ENCODE measurements around the gene SRR. TPM values are rescaled to one million over a fixed set of nuclear protein-coding genes. Genes with fewer than 3 reads are reported as not detected.

The SRR gene
- polyA plus RNA-seq, 6 donors from 2014 or later: 3.0 to 23.5 (median 8.5) TPM

DNA sequence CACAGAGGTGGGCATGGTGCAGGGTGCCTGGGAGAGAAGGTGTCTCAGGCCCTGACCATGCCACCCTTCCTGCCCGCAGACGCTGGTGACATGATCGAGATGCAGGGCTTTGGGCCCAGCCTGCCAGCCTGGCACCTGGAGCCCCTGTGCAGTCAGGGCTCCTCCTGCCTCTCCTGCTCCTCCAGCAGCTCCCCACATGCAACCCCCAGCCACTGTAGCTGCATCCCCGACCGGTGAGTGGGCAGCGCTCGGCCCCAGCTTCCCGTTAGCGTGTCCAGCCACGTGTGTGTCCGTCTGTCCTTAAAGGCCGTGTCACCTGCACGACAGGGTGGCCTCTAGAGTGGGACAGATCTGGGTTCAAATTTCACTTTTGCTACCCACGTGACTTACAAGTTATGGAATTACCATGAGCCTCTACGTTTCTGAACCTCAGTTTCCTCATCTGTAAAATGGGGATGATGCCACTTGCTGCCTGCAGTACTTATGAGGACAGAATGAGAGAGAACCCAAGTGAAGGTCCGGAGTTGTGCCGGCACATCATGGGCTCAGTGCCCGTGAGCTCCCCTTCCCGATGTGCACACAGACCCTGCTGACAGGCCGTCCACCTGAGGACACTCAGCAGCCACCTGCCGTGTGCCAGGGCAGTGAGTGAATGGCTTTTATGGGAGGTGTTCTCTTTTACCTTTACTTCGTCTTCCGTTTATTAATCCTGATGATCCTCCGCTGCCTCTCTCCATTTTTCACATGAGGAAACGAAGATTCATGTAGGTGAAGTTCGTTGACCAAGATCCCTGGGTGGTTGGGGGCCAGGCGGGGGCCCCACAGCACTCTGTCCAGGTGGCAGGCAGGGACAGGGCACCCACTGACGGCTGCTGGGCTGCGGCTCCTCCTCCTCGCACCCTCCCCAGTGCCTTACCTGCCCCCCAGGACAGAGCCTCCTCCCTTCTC lies 67.7 kb downstream of the SRR start:
- peaks cover 0 to 6% (median 2%) of the 10 kb centered on the region in 3 donors for H3K4me1 Mint-ChIP-seq
- no peaks in the 10 kb centered on the region for H3K27me3 Mint-ChIP-seq
- no peak overlapping the region for H3K27ac Mint-ChIP-seq
- no peaks in the 10 kb centered on the region for H3K9me3 Mint-ChIP-seq
- no peak for ATAC-seq (ENCODE audit: low read depth in 2 of 2)
- H3K36me3 Mint-ChIP-seq: no peaks in the 10 kb centered on the region
- H3K4me3 Mint-ChIP-seq: no peak overlapping the region
- DNase-seq: no peak

DNA sequence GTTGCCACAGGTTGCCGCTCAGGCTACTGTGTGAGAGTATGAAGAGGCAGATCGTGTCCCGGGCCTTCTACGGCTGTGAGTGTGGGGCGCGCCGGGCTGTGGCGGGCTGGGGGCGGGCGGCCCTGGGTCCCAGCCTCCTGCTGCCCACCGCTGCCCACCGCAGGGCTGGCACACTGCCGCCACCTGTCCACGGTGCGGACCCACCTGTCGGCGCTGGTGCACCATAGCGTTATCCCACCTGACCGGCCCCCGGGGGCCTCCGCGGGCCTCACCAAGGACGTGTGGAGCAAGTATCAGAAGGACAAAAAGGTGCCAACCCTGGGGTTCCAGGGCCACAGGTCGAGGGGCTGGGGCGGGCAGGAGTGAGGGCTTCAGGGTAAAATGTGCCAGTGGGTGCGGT lies 68.4 kb downstream of the SRR start:
- ATAC-seq (ENCODE audit: low read depth in 2 of 2) (no peak), DNase-seq (no peak)
- Mint-ChIP-seq H3K36me3 (no peaks in the 10 kb centered on the region), H3K9me3 (no peaks in the 10 kb centered on the region), H3K27me3 (no peaks in the 10 kb centered on the region), H3K27ac (no peak overlapping the region), H3K4me3 (no peak overlapping the region), H3K4me1 (peaks cover 0 to 6% (median 2%) of the 10 kb centered on the region in 3 donors)

DNA sequence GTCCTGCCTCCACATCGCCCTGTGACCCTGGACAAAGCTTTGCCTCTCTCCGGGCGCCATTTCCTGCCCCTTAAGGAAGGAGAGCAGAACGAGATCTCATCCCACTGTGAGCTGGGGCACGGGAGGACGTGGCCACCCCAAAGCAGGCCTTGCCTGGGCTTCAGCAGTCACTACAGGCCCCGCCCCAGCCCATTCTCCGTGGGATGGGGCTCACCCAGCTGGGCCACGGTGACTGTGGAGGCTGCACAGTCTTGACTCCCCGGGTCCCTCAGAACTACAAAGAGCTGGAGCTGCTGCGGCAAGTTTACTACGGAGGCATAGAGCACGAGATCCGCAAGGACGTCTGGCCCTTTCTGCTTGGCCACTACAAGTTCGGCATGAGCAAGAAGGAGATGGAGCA lies 68.9 kb downstream of the SRR start:
- Mint-ChIP-seq H3K4me1 (peaks cover 0 to 6% (median 2%) of the 10 kb centered on the region in 3 donors), H3K36me3 (no peaks in the 10 kb centered on the region), H3K9me3 (no peaks in the 10 kb centered on the region), H3K27me3 (no peaks in the 10 kb centered on the region), H3K27ac (peak overlapping the region in 1 of 6 donors; percentile 44), H3K4me3 (no peak overlapping the region)
- DNase-seq (no peak), ATAC-seq (ENCODE audit: low read depth in 2 of 2) (no peak)

DNA sequence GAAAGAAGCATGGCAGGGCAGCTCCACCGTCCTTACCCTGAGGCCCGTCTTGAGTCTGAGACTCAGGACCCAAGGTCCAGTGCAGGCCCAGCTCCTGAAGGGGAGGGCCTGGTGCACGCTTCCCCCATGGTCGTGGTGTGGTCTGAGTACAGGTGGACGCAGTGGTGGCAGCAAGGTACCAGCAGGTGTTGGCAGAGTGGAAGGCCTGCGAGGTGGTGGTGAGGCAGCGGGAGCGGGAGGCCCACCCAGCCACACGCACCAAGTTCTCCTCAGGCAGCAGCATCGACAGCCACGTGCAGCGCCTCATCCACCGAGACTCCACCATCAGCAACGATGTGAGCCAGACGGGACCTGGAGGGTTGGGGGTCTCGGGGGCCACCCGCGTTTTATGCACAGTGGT lies 69.4 kb downstream of the SRR start:
- DNase-seq (no peak), ATAC-seq (ENCODE audit: low read depth in 2 of 2) (no peak)
- Mint-ChIP-seq H3K9me3 (no peaks in the 10 kb centered on the region), H3K36me3 (no peaks in the 10 kb centered on the region), H3K27ac (peak overlapping the region in 1 of 6 donors; percentile 44), H3K4me1 (peaks cover 0 to 6% (median 2%) of the 10 kb centered on the region in 3 donors), H3K27me3 (no peaks in the 10 kb centered on the region), H3K4me3 (peak overlapping the region in 1 of 8 donors; percentile 75)

Other genes with a start within 250 kb of the SRR start
- under 1 TPM in 3 of 6 donors, not detected in 3; 0.08 to 0.35 (median 0.23) TPM for gene HIC1, start 248.8 kb upstream of the SRR start, polyA plus RNA-seq (ENCODE audit: low read depth in 6 of 6)
- gene SMG6, start 165 bp upstream of the SRR start, polyA plus RNA-seq (ENCODE audit: low read depth in 6 of 6): 1 to 10 TPM in 5 of 6 donors, under 1 TPM in 1; 0.23 to 5.3 (median 2.6) TPM
- gene TSR1, start 32.5 kb downstream of the SRR start, polyA plus RNA-seq (ENCODE audit: low read depth in 6 of 6): 10 to 100 TPM; 12.5 to 19.5 (median 14.3) TPM
- 10 to 100 TPM in 1 of 6 donors, 1 to 10 TPM in 5; 2.8 to 14.3 (median 4.4) TPM for gene SGSM2, start 33.6 kb downstream of the SRR start, polyA plus RNA-seq (ENCODE audit: low read depth in 6 of 6)
- 1 to 10 TPM in 2 of 6 donors, under 1 TPM in 4; 0.60 to 1.3 (median 0.90) TPM for gene MNT, start 97.1 kb downstream of the SRR start, polyA plus RNA-seq (ENCODE audit: low read depth in 6 of 6)
- gene METTL16, start 207.9 kb downstream of the SRR start, polyA plus RNA-seq (ENCODE audit: low read depth in 6 of 6): 10 to 100 TPM; 11.9 to 34.3 (median 20.8) TPM

Data from naive B cell (primary cell).